HL-60 (cell line): ENCODE measurements around the gene GNG7.

Experiments used
- GABPA ChIP-seq: IDR thresholded peaks from 2 replicates; pipeline ENCODE4 v1.6.1; 2012; ENCODE audit warnings: low read depth
- POLR2AphosphoS5 ChIP-seq: IDR thresholded peaks from 2 replicates; pipeline ENCODE4 v1.6.1; 2012; ENCODE audit warnings: low read depth
- SPI1 ChIP-seq: IDR thresholded peaks from 2 replicates; pipeline ENCODE4 v1.6.1; 2012; ENCODE audit warnings: low read depth, mild to moderate bottlenecking, borderline replicate concordance
- TF ChIP-seq, protein P1 (sequence below): IDR thresholded peaks from one replicate; pipeline ENCODE4 v1.5.1; 2011; ENCODE audit warnings: low read length, control low read depth, inconsistent platforms; ENCODE audit not compliant: insufficient read depth
- TF ChIP-seq, protein P2 (sequence below): IDR thresholded peaks from 2 replicates; pipeline ENCODE4 v1.6.1; 2012; ENCODE audit warnings: low read depth; ENCODE audit not compliant: insufficient replicate concordance

DNA sequence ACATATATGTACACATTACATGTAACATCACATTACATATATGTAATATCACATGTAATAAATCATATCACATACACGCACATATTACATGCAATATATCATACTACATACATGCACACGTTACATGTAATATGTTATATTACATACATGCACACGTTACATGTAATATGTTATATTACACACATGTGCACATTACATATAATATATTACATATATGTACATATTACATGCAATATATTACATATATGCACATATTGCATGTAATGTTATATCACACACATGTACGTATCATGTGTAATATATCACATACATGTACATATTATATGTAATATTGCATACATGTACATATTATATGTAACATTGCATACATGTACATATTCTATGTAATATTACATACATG is 149.0 kb downstream of the GNG7 start:
- TF ChIP-seq, protein P1, sequence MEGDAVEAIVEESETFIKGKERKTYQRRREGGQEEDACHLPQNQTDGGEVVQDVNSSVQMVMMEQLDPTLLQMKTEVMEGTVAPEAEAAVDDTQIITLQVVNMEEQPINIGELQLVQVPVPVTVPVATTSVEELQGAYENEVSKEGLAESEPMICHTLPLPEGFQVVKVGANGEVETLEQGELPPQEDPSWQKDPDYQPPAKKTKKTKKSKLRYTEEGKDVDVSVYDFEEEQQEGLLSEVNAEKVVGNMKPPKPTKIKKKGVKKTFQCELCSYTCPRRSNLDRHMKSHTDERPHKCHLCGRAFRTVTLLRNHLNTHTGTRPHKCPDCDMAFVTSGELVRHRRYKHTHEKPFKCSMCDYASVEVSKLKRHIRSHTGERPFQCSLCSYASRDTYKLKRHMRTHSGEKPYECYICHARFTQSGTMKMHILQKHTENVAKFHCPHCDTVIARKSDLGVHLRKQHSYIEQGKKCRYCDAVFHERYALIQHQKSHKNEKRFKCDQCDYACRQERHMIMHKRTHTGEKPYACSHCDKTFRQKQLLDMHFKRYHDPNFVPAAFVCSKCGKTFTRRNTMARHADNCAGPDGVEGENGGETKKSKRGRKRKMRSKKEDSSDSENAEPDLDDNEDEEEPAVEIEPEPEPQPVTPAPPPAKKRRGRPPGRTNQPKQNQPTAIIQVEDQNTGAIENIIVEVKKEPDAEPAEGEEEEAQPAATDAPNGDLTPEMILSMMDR, result no peak
- TF ChIP-seq, protein P2, sequence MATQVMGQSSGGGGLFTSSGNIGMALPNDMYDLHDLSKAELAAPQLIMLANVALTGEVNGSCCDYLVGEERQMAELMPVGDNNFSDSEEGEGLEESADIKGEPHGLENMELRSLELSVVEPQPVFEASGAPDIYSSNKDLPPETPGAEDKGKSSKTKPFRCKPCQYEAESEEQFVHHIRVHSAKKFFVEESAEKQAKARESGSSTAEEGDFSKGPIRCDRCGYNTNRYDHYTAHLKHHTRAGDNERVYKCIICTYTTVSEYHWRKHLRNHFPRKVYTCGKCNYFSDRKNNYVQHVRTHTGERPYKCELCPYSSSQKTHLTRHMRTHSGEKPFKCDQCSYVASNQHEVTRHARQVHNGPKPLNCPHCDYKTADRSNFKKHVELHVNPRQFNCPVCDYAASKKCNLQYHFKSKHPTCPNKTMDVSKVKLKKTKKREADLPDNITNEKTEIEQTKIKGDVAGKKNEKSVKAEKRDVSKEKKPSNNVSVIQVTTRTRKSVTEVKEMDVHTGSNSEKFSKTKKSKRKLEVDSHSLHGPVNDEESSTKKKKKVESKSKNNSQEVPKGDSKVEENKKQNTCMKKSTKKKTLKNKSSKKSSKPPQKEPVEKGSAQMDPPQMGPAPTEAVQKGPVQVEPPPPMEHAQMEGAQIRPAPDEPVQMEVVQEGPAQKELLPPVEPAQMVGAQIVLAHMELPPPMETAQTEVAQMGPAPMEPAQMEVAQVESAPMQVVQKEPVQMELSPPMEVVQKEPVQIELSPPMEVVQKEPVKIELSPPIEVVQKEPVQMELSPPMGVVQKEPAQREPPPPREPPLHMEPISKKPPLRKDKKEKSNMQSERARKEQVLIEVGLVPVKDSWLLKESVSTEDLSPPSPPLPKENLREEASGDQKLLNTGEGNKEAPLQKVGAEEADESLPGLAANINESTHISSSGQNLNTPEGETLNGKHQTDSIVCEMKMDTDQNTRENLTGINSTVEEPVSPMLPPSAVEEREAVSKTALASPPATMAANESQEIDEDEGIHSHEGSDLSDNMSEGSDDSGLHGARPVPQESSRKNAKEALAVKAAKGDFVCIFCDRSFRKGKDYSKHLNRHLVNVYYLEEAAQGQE, result no peak
- TF ChIP-seq POLR2AphosphoS5 (no peak), SPI1 (no peak), GABPA (no peak)
